PC-3 (cell line): Measurements from ENCODE around the gene CEP89.

Source experiments
- CTCF ChIP-seq: fragments of 300-600 bp; sonication (generic); conservative IDR thresholded peaks from 2 replicates; pipeline ENCODE4 v1.5.1; 2017; ENCODE audit warnings: antibody characterized with exemption, low read depth, mild to moderate bottlenecking, low read length
- EZH2 ChIP-seq: fragments of 300-600 bp; sonication (generic); IDR thresholded peaks from one replicate; pipeline ENCODE4 v1.6.1; 2017; ENCODE audit warnings: antibody characterized with exemption, mild to moderate bottlenecking, low read length; ENCODE audit not compliant: unreplicated experiment

GRCh38 chr19:32910874-32911273, 60.9 kb downstream of the CEP89 start:
- TF ChIP-seq CTCF (no peak), EZH2 (no peak)
